Body of pancreas (tissue), 4 donors: ENCODE data around the gene FGF2.

Source experiments
- POLR2A ChIP-seq, 3 donors: fragments of 450-650 bp; IDR thresholded peaks; one replicate each; pipeline ENCODE4 v1.6.1; 2016; ENCODE audit warnings: antibody characterized with exemption in 3 of 3, mild to moderate bottlenecking in 2 of 3
- TF ChIP-seq, protein P1 (sequence below), 7 experiments: fragments of 450-650 bp in 4 of 7; fragments of 200-600 bp in 3 of 7; sonication (generic) in 3 of 7; IDR thresholded peaks; one replicate each; pipeline ENCODE4 v1.5.1; 2016 to 2019; ENCODE audit warnings: antibody characterized with exemption in 7 of 7

DNA sequence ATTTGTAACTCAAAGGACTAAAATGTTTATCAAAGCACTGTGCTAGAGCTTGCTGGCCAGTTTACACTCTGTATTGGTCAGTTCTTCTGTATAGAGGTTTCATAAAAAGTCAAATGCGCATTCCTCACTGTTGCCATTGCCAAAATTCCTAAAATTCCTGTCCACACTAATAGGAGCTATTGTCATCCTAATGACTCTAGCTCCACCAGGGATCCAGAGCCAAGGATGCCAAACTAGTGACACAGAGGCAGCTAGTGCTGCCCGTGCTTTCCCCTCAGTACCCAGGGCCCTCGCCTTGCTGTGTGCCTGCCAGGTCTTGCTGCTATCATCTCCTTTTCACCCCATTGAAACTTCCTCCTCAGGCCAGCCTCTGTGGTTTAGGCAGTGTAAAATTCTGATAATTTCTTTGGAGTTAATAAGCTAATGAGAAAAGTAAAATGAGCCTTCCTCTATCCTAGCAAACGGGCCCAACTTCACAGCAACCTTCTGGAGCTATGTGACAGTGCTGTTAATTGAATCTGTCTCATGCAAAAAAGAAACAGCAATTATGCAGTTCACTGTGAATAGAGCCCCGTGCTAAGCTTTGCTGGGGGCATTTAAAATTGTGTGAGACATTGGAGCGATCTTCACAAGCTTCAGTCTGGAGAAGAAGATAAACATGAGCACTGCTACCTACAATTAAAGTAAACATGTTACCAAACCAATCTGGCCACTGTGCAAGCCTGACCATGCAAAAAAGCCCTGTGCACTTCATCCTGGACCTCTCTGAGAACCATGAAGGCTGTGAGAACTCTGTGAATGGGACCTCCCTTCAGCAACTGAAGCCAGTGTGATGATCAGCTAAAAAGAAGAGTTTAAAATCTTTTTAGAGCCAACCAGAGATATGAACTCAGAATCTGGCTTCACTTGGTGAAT is 43.1 kb upstream of the FGF2 start:
- TF ChIP-seq, protein P1, sequence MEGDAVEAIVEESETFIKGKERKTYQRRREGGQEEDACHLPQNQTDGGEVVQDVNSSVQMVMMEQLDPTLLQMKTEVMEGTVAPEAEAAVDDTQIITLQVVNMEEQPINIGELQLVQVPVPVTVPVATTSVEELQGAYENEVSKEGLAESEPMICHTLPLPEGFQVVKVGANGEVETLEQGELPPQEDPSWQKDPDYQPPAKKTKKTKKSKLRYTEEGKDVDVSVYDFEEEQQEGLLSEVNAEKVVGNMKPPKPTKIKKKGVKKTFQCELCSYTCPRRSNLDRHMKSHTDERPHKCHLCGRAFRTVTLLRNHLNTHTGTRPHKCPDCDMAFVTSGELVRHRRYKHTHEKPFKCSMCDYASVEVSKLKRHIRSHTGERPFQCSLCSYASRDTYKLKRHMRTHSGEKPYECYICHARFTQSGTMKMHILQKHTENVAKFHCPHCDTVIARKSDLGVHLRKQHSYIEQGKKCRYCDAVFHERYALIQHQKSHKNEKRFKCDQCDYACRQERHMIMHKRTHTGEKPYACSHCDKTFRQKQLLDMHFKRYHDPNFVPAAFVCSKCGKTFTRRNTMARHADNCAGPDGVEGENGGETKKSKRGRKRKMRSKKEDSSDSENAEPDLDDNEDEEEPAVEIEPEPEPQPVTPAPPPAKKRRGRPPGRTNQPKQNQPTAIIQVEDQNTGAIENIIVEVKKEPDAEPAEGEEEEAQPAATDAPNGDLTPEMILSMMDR (IDR thresholded peaks at IDR 0.05), result no peak
- no peak for TF ChIP-seq POLR2A (IDR thresholded peaks at IDR 0.05)
